Activated naive CD8-positive, alpha-beta T cell treated with anti-CD3 and anti-CD28 coated beads, Interleukin-2, amount 10 ng/mL, durations not matched to agents 7 days and 5 days (primary cell): Measurements from ENCODE around the gene RNASE12. TPM values are rescaled to one million over a fixed set of nuclear protein-coding genes. Genes with fewer than 3 reads are reported as not detected.

Source experiments
- ATAC-seq: fragments of 150-1000 bp; cut with Tn5 transposase; one replicate; pipeline ENCODE4 v1.10.0; 2021; ENCODE audit warnings: low read depth, moderate library complexity
- POLR2A ChIA-PET: fragments of 350-600 bp; sonication (Branson Sonifier 250); formaldehyde crosslinking; loops from one replicate; lab custom pipeline; 2021; ENCODE audit warnings: antibody characterized with exemption; lab: Charles Lee
- DNase-seq: peaks from one replicate; pipeline ENCODE4 v3.0.0; 2021
- H3K27ac Mint-ChIP-seq: one replicate; pipeline ENCODE4 v1.8.0; 2022; ENCODE audit warnings: mild to moderate bottlenecking, mixed read lengths
- H3K27me3 Mint-ChIP-seq: one replicate; pipeline ENCODE4 v1.8.0; 2022; ENCODE audit warnings: mild to moderate bottlenecking, moderate library complexity, mixed read lengths
- H3K36me3 Mint-ChIP-seq: one replicate; pipeline ENCODE4 v1.8.0; 2021; ENCODE audit warnings: mild to moderate bottlenecking, mixed read lengths
- H3K4me1 Mint-ChIP-seq: one replicate; pipeline ENCODE4 v1.8.0; 2021; ENCODE audit warnings: mixed read lengths
- H3K4me3 Mint-ChIP-seq: one replicate; pipeline ENCODE4 v1.8.0; 2022; ENCODE audit warnings: mild to moderate bottlenecking, moderate library complexity, mixed read lengths
- H3K9me3 Mint-ChIP-seq: one replicate; pipeline ENCODE4 v1.8.0; 2021; ENCODE audit warnings: mixed read lengths
- total RNA-seq, 2 experiments: library from RNA; stranded (reverse); gene quantifications; one replicate each; pipeline ENCODE4 v1.2.3, GENCODE V29; 2021

The RNASE12 gene
- total RNA-seq, 2 experiments from 2014 or later, result not detected

DNA sequence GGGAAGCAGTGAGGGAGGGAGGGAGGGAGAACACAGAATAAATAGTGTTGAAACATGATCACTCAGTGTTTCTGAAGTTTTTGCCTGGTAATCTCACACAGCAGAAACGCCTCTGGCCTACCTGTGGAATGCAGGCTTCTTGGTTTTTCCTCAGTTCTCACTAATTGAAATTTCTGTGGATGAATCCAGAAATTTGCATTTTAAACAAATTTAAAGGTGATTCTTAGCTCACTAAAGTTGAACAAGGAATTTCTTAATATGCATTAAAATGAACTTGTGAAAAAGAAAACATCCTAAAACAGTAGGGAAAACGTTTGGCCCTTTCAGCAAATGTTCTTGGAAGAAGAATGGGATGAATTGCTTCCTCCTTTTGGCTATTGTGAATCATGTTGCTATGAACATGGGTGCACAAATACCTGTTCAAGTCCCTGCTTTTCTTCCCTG, 31.7 kb downstream of the RNASE12 start:
- DNase-seq (no peak), ATAC-seq (no peak)
- peaks cover 28% of the 10 kb centered on the region for H3K27me3 Mint-ChIP-seq
- H3K4me1 Mint-ChIP-seq, result no peaks in the 10 kb centered on the region
- H3K4me3 Mint-ChIP-seq, result no peak overlapping the region
- POLR2A ChIA-PET, result no interaction called here
- H3K27ac Mint-ChIP-seq, result no peak overlapping the region
- no peaks in the 10 kb centered on the region for H3K36me3 Mint-ChIP-seq
- no peaks in the 10 kb centered on the region for H3K9me3 Mint-ChIP-seq

DNA sequence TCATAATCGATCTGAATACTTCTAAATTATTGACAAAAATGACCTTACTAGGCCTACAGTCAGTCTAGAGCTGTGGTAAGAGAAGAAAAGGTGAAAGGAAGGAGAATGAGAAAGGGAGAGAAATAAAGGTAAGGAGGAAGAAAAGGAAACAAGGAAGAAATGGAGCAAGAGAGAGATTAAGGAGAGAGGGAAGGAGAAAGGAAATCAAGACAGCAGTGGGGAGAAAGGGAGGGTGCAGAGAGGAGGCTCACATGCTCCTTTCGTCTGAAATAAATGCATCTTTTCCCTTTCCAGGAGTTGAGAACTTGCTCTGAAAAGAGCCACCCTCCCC, 34.0 kb downstream of the RNASE12 start:
- no peak for DNase-seq
- H3K27ac Mint-ChIP-seq, result no peak overlapping the region
- no peak overlapping the region for H3K4me3 Mint-ChIP-seq
- H3K4me1 Mint-ChIP-seq, result no peaks in the 10 kb centered on the region
- no peaks in the 10 kb centered on the region for H3K36me3 Mint-ChIP-seq
- no peaks in the 10 kb centered on the region for H3K9me3 Mint-ChIP-seq
- no peak for ATAC-seq
- POLR2A ChIA-PET, result no interaction called here
- H3K27me3 Mint-ChIP-seq, result peaks cover 14% of the 10 kb centered on the region

DNA sequence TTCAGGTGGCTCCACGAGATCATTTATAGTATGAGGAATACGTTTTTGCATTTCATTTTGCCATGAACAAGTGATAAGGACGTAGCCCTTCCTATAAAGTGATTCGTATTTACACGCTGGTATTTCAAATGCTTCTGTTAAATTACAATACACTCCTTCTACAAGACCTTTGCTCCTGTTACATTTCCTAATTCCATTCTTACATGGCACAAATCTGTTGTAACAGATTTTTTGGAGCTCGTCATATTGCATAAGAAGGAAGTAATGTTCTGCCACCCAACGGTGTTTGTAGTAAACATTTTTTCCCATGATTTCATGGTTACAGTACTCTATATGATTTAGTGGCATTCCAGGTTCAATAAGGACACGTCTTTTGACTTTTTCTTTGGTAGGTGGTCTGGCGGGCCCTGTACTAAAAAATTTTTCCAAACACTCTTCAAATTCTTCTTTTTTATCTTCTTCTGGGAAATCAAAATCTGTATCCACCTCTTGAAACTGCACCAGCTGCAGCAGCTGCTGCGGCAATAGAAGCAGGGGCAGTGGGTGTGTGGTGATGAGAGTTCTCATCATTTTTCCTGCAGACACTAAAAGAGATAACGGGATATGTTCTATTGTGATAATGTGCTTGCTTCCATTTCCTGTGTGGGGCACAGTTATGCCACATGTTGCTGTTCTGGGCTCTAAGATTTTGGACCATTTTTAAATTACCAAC, 34.5 kb downstream of the RNASE12 start:
- no peak overlapping the region for H3K27ac Mint-ChIP-seq
- POLR2A ChIA-PET, result no interaction called here

DNA sequence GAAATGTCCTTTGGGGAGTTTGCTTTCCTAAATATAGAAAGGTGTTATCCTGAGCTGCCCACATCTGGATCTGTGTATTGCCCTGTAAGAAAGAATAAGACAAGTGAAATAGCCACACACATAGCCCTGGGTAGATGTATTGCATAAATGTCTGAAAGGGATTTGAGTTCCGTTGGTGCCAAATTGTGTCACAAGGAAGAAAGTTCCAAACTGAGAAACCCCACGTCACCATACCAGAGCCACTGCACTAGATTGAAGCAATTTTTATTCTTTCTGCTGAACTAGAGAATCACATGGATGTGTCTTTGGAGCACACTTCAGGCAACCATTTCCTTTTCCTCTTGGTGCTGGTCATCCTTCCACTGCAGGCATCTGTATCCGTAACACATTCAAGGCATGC, 35.3 kb downstream of the RNASE12 start:
- Mint-ChIP-seq H3K36me3 (no peaks in the 10 kb centered on the region), H3K4me1 (no peaks in the 10 kb centered on the region), H3K27me3 (peaks cover 11% of the 10 kb centered on the region), H3K4me3 (no peak overlapping the region), H3K9me3 (no peaks in the 10 kb centered on the region), H3K27ac (no peak overlapping the region)
- DNase-seq (no peak), ATAC-seq (no peak)
- POLR2A ChIA-PET, result no interaction called here

More for the DNA sequence above, 34.5 kb downstream of the RNASE12 start:
- no peaks in the 10 kb centered on the region for H3K4me1 Mint-ChIP-seq
- no peaks in the 10 kb centered on the region for H3K9me3 Mint-ChIP-seq
- ATAC-seq (no peak), DNase-seq (no peak)
- H3K36me3 Mint-ChIP-seq, result no peaks in the 10 kb centered on the region
- H3K27me3 Mint-ChIP-seq, result peaks cover 14% of the 10 kb centered on the region
- no peak overlapping the region for H3K4me3 Mint-ChIP-seq

DNA sequence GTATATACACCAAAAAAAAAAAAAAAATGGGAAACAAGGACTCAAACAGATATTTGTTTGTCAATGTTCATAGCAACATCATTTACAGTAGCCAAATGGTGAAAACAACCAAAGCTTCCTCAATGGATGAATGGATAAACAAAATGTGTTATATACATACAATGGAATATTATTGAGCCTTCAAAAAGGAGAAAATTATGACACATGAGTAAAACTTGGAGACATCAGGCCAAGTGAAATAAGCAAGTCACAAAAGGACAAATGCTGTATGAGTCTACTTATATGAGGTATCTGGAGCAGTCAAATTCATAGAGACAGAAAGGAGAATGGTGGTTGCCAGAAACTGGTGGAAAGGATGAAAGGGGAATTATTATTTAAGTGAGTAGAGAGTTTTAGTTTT, 38.2 kb downstream of the RNASE12 start:
- H3K27ac Mint-ChIP-seq, result no peak overlapping the region
- no peaks in the 10 kb centered on the region for H3K36me3 Mint-ChIP-seq
- no peaks in the 10 kb centered on the region for H3K9me3 Mint-ChIP-seq
- DNase-seq (no peak), ATAC-seq (no peak)
- H3K4me3 Mint-ChIP-seq, result no peak overlapping the region
- peaks cover 7% of the 10 kb centered on the region for H3K27me3 Mint-ChIP-seq
- H3K4me1 Mint-ChIP-seq, result no peaks in the 10 kb centered on the region
- POLR2A ChIA-PET, result no interaction called here

DNA sequence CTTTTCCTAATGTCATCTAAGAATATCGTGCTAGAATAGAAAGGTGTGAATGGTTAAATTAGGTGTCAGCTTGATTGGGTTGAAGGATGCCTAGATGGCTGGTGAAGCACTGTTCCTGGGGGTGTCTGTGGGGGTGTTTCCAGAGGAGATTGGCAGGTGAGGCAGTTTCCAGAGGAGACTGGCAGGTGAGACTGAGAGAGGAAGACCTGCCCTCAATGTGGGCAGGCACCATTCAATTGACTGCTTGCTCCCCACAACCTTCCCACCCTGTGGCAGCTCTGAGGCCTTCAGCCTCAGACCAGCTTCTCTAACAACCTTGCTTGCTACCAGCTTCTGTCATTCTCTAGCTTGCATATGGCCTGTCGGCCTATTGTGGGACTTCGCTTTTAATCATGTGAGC, 39.6 kb downstream of the RNASE12 start:
- no peak for ATAC-seq
- DNase-seq, result no peak
- Mint-ChIP-seq H3K27ac (no peak overlapping the region), H3K4me1 (no peaks in the 10 kb centered on the region), H3K4me3 (no peak overlapping the region), H3K9me3 (no peaks in the 10 kb centered on the region), H3K27me3 (peaks cover 3% of the 10 kb centered on the region), H3K36me3 (no peaks in the 10 kb centered on the region)
- POLR2A ChIA-PET, result no interaction called here

DNA sequence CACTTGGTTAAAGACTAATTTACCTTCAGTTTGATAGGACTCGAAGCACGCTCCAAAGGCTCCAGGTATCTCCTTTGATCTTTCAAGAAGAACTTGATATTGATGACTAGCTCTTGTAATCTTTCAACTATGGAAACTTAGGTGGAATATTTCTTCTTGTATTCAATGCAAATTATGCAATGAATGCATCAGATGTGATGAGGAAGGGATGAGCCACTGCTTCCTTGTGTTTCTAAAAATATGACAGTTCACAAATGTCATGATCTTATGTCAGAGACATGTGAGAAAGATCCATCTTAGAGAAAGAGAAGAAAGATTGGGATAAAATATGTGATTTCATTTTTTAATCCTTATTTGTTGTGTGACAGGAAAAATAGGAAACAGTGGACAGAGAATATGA, 40.2 kb downstream of the RNASE12 start:
- POLR2A ChIA-PET, result no interaction called here
- H3K4me3 Mint-ChIP-seq, result no peak overlapping the region

DNA sequence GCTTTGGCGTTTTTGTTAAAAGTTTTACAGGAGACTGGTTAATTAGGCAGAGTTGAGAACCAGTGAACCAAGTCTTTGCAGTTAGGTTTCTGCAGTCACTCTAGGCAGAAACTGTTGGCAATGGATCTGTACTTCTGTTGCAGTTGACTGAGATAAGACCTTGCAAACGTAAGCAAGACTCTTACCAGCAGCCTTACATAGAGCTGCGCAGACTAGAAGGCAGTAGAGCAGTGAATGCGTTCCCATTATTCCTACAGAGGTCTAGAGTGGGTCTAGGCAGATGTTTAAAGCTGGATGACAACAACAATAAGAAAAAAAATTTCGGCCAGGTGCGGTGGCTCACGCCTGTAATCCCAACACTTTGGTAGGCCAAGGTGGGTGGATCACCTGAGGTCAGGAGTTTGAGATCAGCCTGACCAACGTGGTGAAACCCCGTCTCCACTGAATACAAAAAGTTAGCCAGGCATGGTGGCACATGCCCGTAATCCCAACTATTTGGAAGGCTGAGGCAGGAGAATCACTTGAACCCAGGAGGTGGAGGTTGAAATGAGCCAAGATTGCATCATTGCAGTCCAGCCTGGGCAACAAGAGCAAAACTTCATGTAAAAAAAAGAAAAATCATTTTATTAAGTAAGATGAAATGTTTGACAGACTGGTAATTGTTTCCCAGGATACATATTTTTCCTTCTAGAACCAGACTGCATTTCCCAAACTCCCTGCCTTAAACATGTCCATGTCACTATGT, 42.6 kb downstream of the RNASE12 start:
- Mint-ChIP-seq H3K27ac (no peak overlapping the region), H3K9me3 (peaks cover 1% of the 10 kb centered on the region), H3K36me3 (peaks cover 2% of the 10 kb centered on the region), H3K4me3 (no peak overlapping the region), H3K27me3 (peaks cover 11% of the 10 kb centered on the region), H3K4me1 (no peaks in the 10 kb centered on the region)
- POLR2A ChIA-PET, result no interaction called here
- ATAC-seq (no peak), DNase-seq (no peak)

More for the DNA sequence above, 40.2 kb downstream of the RNASE12 start:
- Mint-ChIP-seq H3K9me3 (no peaks in the 10 kb centered on the region), H3K27ac (no peak overlapping the region), H3K27me3 (peaks cover 6% of the 10 kb centered on the region), H3K4me1 (no peaks in the 10 kb centered on the region), H3K36me3 (no peaks in the 10 kb centered on the region)
- no peak for DNase-seq
- ATAC-seq, result no peak

DNA sequence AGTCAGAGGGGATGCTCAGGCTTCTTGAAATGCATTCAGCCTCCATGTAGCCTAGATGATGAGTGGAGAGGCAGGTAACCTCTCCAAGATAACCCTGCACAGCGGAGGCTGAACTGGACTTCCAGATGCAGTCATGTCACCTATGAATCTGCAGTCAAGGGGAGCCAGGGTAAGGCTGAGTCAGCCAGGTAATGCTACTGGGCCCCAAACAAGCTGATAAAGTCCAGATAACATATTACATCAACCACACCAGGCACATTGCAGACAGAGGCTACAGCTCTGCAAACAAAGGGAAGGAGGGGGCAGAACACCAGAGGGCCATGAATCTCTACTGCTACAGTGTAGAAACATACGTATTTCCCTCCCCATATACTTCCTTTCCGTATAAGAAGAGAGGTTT, 44.3 kb downstream of the RNASE12 start:
- peaks cover 2% of the 10 kb centered on the region for H3K36me3 Mint-ChIP-seq
- H3K4me3 Mint-ChIP-seq, result no peak overlapping the region
- peaks cover 13% of the 10 kb centered on the region for H3K27me3 Mint-ChIP-seq
- ATAC-seq (no peak), DNase-seq (no peak)
- H3K9me3 Mint-ChIP-seq, result peaks cover 1% of the 10 kb centered on the region
- POLR2A ChIA-PET, result no interaction called here
- no peaks in the 10 kb centered on the region for H3K4me1 Mint-ChIP-seq
- H3K27ac Mint-ChIP-seq, result no peak overlapping the region

Other genes starting within 250 kb of the RNASE12 start
- 10 to 100 TPM; 28.3 to 32.7 TPM for gene PARP2, start 247.7 kb downstream of the RNASE12 start, total RNA-seq
- 10 to 100 TPM; 57.9 to 68.3 TPM for gene TEP1, start 177.9 kb downstream of the RNASE12 start, total RNA-seq
- gene KLHL33, start 155.2 kb downstream of the RNASE12 start, total RNA-seq, result 1 to 10 TPM; 3.4 to 3.6 TPM
- 10 to 100 TPM; 63.5 to 65.3 TPM for gene OSGEP, start 136.6 kb downstream of the RNASE12 start, total RNA-seq
- gene APEX1, start 136.2 kb downstream of the RNASE12 start, total RNA-seq, result 100 to 1,000 TPM; 118 to 123 TPM
- gene PIP4P1, start 129.9 kb downstream of the RNASE12 start, total RNA-seq, result 10 to 100 TPM; 42.4 to 45.8 TPM
- gene PNP, start 122.0 kb downstream of the RNASE12 start, total RNA-seq, result 100 to 1,000 TPM; 135 to 141 TPM
- 1 to 10 TPM in 1 of 2 experiments, under 1 TPM in 1; 0.44 to 1.2 TPM for gene RNASE10, start 85.8 kb downstream of the RNASE12 start, total RNA-seq
- not detected for gene RNASE9, start 30.3 kb downstream of the RNASE12 start, total RNA-seq
- not detected for gene RNASE11, start 3.4 kb downstream of the RNASE12 start, total RNA-seq
- not detected for gene OR6S1, start 50.3 kb upstream of the RNASE12 start, total RNA-seq
- gene RNASE4, start 93.2 kb upstream of the RNASE12 start, total RNA-seq, result 1 to 10 TPM in 1 of 2 experiments, under 1 TPM in 1; 0.62 to 1.0 TPM
- 1 to 10 TPM; 1.0 to 1.5 TPM for gene ANG, start 97.4 kb upstream of the RNASE12 start, total RNA-seq
- not detected for gene EDDM3A, start 154.5 kb upstream of the RNASE12 start, total RNA-seq
- not detected for gene EDDM3B, start 177.0 kb upstream of the RNASE12 start, total RNA-seq
- 1 to 10 TPM in 1 of 2 experiments, under 1 TPM in 1; 0.96 to 1.4 TPM for gene RNASE6, start 189.9 kb upstream of the RNASE12 start, total RNA-seq
- gene RNASE1, start 211.5 kb upstream of the RNASE12 start, total RNA-seq, result 1 to 10 TPM; 2.8 to 4.5 TPM